Gastroesophageal sphincter (tissue), 4 donors: Measurements from ENCODE around the gene HYAL2. TPM values are rescaled to one million over a fixed set of nuclear protein-coding genes. Genes with fewer than 3 reads are reported as not detected.

Source experiments
- ATAC-seq: fragments of 150-250 bp; one replicate; pipeline ENCODE4 v1.9.1; 2016; ENCODE audit warnings: mild to moderate bottlenecking, moderate library complexity
- H3K27ac ChIP-seq, 4 donors: fragments of 200-600 bp; sonication (generic) in 3 of 4; 1 replicate in 3 of 4; 2 replicates in 1 of 4; pipeline ENCODE4 v1.5.1; 2016 to 2019
- H3K27me3 ChIP-seq: fragments of 200-600 bp; sonication (generic); one replicate; pipeline ENCODE4 v1.5.1; 2019
- H3K36me3 ChIP-seq, 2 donors: fragments of 200-600 bp; sonication (generic); one replicate each; pipeline ENCODE4 v1.5.1; 2019; ENCODE audit warnings: control low read depth in 1 of 2
- H3K4me1 ChIP-seq, 3 donors: fragments of 200-600 bp; sonication (generic); 1 replicate in 2 of 3; 2 replicates in 1 of 3; pipeline ENCODE4 v1.5.1; 2016 to 2019; ENCODE audit warnings: control low read depth in 2 of 3
- H3K4me3 ChIP-seq, 2 donors: fragments of 200-600 bp; sonication (generic); one replicate each; pipeline ENCODE4 v1.5.1; 2019; ENCODE audit warnings: mild to moderate bottlenecking in 1 of 2, moderate library complexity in 1 of 2
- H3K9me3 ChIP-seq, 3 donors: fragments of 200-600 bp; sonication (generic); one replicate each; pipeline ENCODE4 v1.5.1; 2017 to 2019; ENCODE audit warnings: control low read depth in 2 of 3
- EP300 ChIP-seq: sonication (generic); formaldehyde crosslinking; IDR thresholded peaks from one replicate; pipeline ENCODE4 v1.6.1; 2017; ENCODE audit warnings: antibody characterized with exemption, mild to moderate bottlenecking
- POLR2A ChIP-seq, 2 donors: fragments of 450-650 bp; IDR thresholded peaks; one replicate each; pipeline ENCODE4 v1.6.1; 2017; ENCODE audit warnings: antibody characterized with exemption in 2 of 2, mild to moderate bottlenecking in 2 of 2, moderate library complexity in 1 of 2
- POLR2AphosphoS5 ChIP-seq: sonication (generic); formaldehyde crosslinking; IDR thresholded peaks from one replicate; pipeline ENCODE4 v1.6.1; 2017; ENCODE audit warnings: antibody characterized with exemption
- WGBS, 2 donors: methylation state at CpG; one replicate each; pipeline ENCODE4 v1.1.5; 2018; ENCODE audit warnings: low coverage in 1 of 2; 5-methylcytosine and 5-hydroxymethylcytosine counted together
- total RNA-seq, 4 donors: library from RNA; depleted of rRNA; stranded (reverse); fragments of >200 nt; gene quantifications; one replicate each; pipeline ENCODE4 v1.1.0, GENCODE V29; 2016
- TF ChIP-seq, protein P1 (sequence below), 4 experiments: fragments of 200-600 bp in 2 of 4; fragments of 450-650 bp in 2 of 4; sonication (generic) in 1 of 4; IDR thresholded peaks; one replicate each; pipeline ENCODE4 v1.5.1; 2017 to 2019; ENCODE audit warnings: antibody characterized with exemption in 4 of 4, mild to moderate bottlenecking in 2 of 4, moderate library complexity in 2 of 4

Gene HYAL2
- total RNA-seq, 4 donors from 2014 or later: 37.2 to 87.0 (median 74.8) TPM

GRCh38 chr3:50352781-50353180, 30.2 kb upstream of the HYAL2 start:
- H3K27ac ChIP-seq: peak overlapping the region in 1 of 4 donors; percentile 94
- no peaks in the 10 kb centered on the region for H3K27me3 ChIP-seq
- TF ChIP-seq POLR2A (IDR thresholded peaks at IDR 0.05) (no peak), POLR2AphosphoS5 (no peak), EP300 (no peak)
- TF ChIP-seq, protein P1, sequence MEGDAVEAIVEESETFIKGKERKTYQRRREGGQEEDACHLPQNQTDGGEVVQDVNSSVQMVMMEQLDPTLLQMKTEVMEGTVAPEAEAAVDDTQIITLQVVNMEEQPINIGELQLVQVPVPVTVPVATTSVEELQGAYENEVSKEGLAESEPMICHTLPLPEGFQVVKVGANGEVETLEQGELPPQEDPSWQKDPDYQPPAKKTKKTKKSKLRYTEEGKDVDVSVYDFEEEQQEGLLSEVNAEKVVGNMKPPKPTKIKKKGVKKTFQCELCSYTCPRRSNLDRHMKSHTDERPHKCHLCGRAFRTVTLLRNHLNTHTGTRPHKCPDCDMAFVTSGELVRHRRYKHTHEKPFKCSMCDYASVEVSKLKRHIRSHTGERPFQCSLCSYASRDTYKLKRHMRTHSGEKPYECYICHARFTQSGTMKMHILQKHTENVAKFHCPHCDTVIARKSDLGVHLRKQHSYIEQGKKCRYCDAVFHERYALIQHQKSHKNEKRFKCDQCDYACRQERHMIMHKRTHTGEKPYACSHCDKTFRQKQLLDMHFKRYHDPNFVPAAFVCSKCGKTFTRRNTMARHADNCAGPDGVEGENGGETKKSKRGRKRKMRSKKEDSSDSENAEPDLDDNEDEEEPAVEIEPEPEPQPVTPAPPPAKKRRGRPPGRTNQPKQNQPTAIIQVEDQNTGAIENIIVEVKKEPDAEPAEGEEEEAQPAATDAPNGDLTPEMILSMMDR (IDR thresholded peaks at IDR 0.05): no peak
- 21% methylated on average over 2 of the region's 2 CpGs; no CpG with 5 or more reads in 1 of the 2 donors for WGBS, 2 donors
- H3K4me3 ChIP-seq: no peak overlapping the region
- no peak for ATAC-seq
- H3K4me1 ChIP-seq: peaks cover 1 to 88% (median 44%) of the 10 kb centered on the region in 3 donors
- H3K36me3 ChIP-seq: peaks cover 0 to 64% of the 10 kb centered on the region in 2 donors
- no peaks in the 10 kb centered on the region for H3K9me3 ChIP-seq

- peaks cover 0 to 54% of the 10 kb centered on the region in 2 donors for H3K36me3 ChIP-seq
Measured at GRCh38 chr3:50351323-50351697, 28.8 kb upstream of the HYAL2 start.

GRCh38 chr3:50350527-50351322, 28.2 kb upstream of the HYAL2 start, which contains the start of the genes CYB561D2 and NPRL2:
Gene CYB561D2 (plus strand): TSS chr3:50350862. CDS start chr3:50351434, 572 bp downstream.
Gene NPRL2 (minus strand): TSS chr3:50350775. CDS start chr3:50350652, 123 bp downstream.
- ATAC-seq: peak; percentile 95
- H3K27ac ChIP-seq: peak within 1 kb of the TSS; percentile 63 to 99 (median 94)
- WGBS, 2 donors: 0% methylated on average over 6 of the region's 64 CpGs; no CpG with 5 or more reads in 1 of the 2 donors
- H3K9me3 ChIP-seq: no peaks in the 10 kb centered on the region
- H3K27me3 ChIP-seq: no peaks in the 10 kb centered on the region
- peaks cover 0 to 84% (median 28%) of the 10 kb centered on the region in 3 donors for H3K4me1 ChIP-seq
- peak within 1 kb of the TSS; percentile 50 to 75 for H3K4me3 ChIP-seq
- TF ChIP-seq POLR2A (IDR thresholded peaks at IDR 0.05) (peak; percentile 68 to 73), EP300 (no peak), POLR2AphosphoS5 (peak; percentile 79)
- TF ChIP-seq, protein P1 (IDR thresholded peaks at IDR 0.05): peak in 1 of 4 experiments; percentile 17
- H3K36me3 ChIP-seq: peaks cover 0 to 49% of the 10 kb centered on the region in 2 donors

More at GRCh38 chr3:50351323-50351697, 28.8 kb upstream of the HYAL2 start:
- Histone ChIP-seq H3K27ac (peak overlapping the region in 3 of 4 donors; percentile 94 to 99 (median 95)), H3K4me3 (peak overlapping the region; percentile 50 to 75), H3K9me3 (no peaks in the 10 kb centered on the region), H3K4me1 (peaks cover 0 to 85% (median 29%) of the 10 kb centered on the region in 3 donors), H3K27me3 (no peaks in the 10 kb centered on the region)
- WGBS, 2 donors: 38 to 63% methylated on average over 5 to 11 of the region's 11 CpGs
- no peak for ATAC-seq
- TF ChIP-seq, protein P1 (IDR thresholded peaks at IDR 0.05): no peak
- peak; percentile 2 for TF ChIP-seq POLR2AphosphoS5
- no peak for TF ChIP-seq POLR2A (IDR thresholded peaks at IDR 0.05)

- WGBS, 2 donors: 0 to 20% methylated on average over 2 of the region's 7 CpGs
- Histone ChIP-seq H3K4me3 (peak overlapping the region; percentile 50 to 75), H3K27ac (peak overlapping the region; percentile 18 to 99 (median 94)), H3K27me3 (no peaks in the 10 kb centered on the region), H3K9me3 (no peaks in the 10 kb centered on the region), H3K36me3 (peaks cover 0 to 43% of the 10 kb centered on the region in 2 donors), H3K4me1 (peaks cover 0 to 84% (median 30%) of the 10 kb centered on the region in 3 donors)
- no peak for TF ChIP-seq EP300
- TF ChIP-seq POLR2A (IDR thresholded peaks at IDR 0.05): no peak
- TF ChIP-seq POLR2AphosphoS5: no peak
- TF ChIP-seq, protein P1 (IDR thresholded peaks at IDR 0.05): no peak
- no peak for ATAC-seq
Measured at GRCh38 chr3:50350213-50350526, 27.6 kb upstream of the HYAL2 start.
